Tibial nerve (tissue), 4 donors: ENCODE measurements around the gene BTBD7.

Source experiments
- EP300 ChIP-seq, 2 donors: sonication (generic); formaldehyde crosslinking; IDR thresholded peaks; one replicate each; pipeline ENCODE4 v1.6.1; 2017; ENCODE audit warnings: antibody characterized with exemption in 2 of 2, mild to moderate bottlenecking in 1 of 2
- POLR2A ChIP-seq, 2 donors: fragments of 450-650 bp; IDR thresholded peaks; one replicate each; pipeline ENCODE4 v1.6.1; 2017; ENCODE audit warnings: antibody characterized with exemption in 2 of 2, mild to moderate bottlenecking in 2 of 2, moderate library complexity in 2 of 2
- TF ChIP-seq, protein P1 (sequence below), 5 experiments: fragments of 200-600 bp in 3 of 5; fragments of 450-650 bp in 2 of 5; sonication (generic) in 3 of 5; IDR thresholded peaks; one replicate each; pipeline ENCODE4 v1.5.1; 2016 to 2019; ENCODE audit warnings: antibody characterized with exemption in 5 of 5, mild to moderate bottlenecking in 3 of 5, moderate library complexity in 2 of 5

- TF ChIP-seq, protein P1, sequence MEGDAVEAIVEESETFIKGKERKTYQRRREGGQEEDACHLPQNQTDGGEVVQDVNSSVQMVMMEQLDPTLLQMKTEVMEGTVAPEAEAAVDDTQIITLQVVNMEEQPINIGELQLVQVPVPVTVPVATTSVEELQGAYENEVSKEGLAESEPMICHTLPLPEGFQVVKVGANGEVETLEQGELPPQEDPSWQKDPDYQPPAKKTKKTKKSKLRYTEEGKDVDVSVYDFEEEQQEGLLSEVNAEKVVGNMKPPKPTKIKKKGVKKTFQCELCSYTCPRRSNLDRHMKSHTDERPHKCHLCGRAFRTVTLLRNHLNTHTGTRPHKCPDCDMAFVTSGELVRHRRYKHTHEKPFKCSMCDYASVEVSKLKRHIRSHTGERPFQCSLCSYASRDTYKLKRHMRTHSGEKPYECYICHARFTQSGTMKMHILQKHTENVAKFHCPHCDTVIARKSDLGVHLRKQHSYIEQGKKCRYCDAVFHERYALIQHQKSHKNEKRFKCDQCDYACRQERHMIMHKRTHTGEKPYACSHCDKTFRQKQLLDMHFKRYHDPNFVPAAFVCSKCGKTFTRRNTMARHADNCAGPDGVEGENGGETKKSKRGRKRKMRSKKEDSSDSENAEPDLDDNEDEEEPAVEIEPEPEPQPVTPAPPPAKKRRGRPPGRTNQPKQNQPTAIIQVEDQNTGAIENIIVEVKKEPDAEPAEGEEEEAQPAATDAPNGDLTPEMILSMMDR (IDR thresholded peaks at IDR 0.05), result no peak
- no peak for TF ChIP-seq POLR2A (IDR thresholded peaks at IDR 0.05)
- no peak for TF ChIP-seq EP300 (IDR thresholded peaks at IDR 0.05)
Measured at GRCh38 chr14:93268406-93268805, 64.4 kb downstream of the BTBD7 start.
